Embryonic facial prominence (tissue), 1 donor: Measurements from ENCODE around the gene VSIG2.
"Not testable (repeated sequence)": the region's sequence is repeated elsewhere in the genome, so short reads cannot be mapped to it uniquely, and the experiment has no call there.

Source experiments
- DNase-seq: peaks from one replicate; pipeline ENCODE4 v3.0.0-alpha.2; 2016; ENCODE audit errors: extremely low spot score

The VSIG2 gene, protein sequence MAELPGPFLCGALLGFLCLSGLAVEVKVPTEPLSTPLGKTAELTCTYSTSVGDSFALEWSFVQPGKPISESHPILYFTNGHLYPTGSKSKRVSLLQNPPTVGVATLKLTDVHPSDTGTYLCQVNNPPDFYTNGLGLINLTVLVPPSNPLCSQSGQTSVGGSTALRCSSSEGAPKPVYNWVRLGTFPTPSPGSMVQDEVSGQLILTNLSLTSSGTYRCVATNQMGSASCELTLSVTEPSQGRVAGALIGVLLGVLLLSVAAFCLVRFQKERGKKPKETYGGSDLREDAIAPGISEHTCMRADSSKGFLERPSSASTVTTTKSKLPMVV

DNA sequence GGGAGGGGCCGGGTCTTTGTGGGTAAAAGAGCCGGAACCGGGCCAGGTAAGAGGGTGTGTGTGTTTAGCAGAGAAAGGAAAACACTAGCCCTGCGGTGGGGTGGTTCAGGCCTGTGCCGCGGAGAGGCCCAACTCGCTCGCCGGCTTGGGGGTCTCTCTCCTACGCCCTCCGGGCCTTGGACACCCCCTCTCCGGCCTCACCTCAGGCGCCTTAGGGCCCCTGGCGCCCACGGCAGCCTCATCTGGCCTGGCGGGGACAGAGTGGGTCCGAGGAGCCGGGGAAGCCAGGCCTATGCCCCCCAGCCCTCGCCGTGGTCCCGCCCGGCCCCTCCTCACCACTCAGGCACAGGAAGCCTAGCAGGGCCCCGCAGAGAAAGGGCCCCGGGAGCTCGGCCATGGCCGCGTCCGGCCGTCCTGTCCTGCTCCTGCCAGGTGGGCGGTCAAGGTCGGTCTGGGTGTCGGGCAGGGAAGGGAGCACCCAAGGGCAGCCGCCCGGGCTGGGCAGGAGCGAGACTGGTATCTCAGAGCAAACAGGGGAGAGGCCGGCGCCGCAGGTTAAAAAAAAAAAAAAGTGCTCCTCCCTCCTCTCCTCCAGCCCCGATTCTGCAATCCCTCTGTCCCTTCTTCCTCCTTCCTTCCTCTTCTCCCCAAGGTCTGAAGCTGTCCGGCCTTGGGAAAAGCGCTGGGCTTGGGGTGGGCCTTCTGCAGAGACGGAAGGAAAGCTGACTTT is at the start of gene VSIG2:
TSS of gene VSIG2 (minus strand) at position 515 of the 730 bp plus-strand sequence. CDS start at position 397, 118 bp downstream.
- DNase-seq, result no peak

DNA sequence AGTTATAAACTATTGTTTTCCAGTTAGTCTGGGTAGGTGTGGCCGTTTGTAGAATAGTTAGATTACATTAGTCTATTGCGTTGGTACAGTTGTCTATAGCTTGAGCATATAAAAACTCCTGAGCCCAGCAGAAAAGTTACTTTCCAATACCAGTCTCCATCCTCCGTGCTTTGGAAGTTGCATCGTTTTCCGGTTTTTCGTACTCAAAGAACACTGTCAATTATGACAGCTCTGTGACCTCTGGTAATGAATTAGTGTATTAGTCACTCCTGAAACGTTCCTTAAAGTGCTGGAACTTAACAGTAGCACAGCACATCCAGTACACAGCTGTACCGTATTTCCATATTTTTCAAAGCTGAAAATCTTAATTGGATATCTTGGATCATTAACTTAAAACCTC is 49.0 kb upstream of the VSIG2 start:
- DNase-seq, result no peak

DNA sequence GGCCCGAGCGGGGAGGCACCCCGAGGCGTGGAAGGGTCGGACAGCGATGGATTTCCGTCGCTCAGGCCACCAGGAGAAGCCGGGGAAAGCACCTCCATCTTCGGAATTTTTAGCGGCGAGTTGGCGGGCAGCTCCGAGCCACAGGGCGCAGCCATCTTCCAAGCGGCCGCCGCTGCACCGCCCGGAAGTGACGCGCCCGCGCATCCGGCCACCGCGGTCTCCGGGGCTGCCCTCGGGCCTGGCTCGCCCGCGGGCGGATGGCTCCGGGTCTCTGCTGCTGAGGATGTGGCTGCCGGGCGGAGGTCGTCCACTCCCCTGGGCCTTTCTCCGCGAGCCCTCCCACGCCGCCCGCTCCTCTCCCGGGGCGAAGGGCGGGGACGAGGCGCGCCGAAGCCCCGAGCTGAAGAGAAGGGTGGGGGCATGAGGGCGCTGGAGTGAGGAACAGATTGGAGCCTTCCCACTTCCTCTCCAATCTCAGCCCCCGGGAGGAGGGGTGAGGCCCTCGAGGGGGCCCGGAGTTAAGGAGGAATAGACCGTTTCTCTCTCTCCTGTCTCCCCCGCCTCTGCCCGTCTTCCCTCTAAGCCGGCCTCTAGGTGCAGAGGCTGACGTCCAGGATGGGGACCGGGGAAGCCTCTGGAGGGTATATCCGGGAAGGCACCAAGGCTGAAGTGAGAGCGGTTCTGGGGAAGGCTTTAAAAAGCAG is 48.3 kb upstream of the VSIG2 start, which contains the start of gene MSANTD2:
TSS of gene MSANTD2 (minus strand) at position 181 of the 704 bp plus-strand sequence. CDS start at position 155, 26 bp downstream.
- peak; percentile 87 for DNase-seq

DNA sequence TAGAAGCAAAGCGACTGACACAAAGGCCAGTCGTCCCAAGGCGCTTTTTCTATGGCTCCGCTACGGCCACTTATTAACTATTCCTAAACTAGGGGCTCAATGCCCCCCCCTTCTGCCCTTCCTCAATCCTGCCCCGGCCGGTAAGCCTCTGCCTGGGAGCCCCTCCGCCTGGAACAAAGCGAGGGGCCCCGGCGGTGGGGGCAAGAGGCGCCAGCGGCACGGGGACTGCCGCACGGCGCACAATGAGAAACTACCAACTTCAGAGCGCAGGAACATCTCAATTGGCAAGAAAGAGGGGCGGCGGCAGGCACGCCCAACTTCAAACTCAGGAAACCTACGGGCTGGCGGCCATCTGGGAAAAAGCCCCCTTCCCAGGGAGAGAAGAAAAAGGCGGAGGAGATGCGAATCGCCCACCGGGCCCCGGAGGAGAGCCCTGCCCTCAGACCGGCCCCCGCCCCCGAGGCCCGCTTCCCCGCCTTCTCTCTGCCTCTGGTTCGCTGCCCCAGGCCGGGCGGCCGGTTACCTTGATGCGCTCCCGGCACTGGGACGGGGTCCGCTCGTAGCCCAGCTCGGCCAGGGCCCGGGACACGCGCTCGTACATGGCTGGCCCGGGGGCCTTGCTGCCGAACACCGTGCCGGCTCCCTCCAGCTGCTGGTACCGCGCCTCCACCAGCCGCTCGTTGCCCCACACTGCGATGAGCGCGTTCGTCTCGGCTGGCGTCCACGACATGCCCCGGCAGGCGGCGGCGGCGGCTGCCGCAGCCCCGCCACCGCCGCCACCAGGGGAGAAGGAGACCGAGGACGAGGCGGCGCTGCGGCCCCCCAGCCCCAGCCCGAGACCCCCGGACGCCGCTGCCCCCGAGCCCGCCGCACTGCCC is 47.5 kb upstream of the VSIG2 start:
- peak; percentile 6 for DNase-seq

DNA sequence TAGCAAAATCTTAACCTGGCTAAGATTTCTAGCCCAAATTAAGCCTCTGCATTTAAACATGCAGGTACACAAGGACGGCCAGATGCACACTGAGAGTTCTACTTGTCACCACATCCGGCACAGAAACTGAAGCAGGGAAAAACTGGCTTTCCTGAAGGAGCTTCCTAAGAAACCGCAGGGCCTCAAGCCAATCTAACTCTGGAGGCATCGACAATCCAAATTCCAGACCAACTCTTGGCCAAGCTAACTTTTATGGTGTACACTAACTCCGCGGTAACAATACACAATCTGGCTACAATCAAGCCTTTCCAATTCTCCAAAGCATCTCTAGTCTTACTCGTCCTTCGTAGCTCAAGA is 46.9 kb upstream of the VSIG2 start:
- DNase-seq, result peak; percentile 9

DNA sequence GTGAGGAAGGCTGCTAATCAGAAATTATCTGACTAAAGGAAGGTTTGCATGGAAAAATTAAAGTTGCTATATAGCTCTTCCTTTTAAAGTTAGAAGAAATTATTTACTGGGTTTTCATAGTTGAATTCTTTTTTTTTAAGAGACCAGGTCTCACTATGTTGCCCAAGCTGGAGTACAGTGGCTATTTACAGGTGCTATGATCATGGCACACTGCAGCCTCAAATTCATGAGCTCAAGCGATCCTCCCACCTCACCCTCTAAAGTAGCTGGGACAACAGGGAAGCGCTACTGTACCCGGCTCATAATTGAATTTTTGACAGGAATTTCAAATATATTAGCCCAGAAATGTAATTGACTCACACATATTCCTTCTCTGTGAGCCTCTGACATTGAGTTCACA is 44.3 kb upstream of the VSIG2 start:
- no peak for DNase-seq

DNA sequence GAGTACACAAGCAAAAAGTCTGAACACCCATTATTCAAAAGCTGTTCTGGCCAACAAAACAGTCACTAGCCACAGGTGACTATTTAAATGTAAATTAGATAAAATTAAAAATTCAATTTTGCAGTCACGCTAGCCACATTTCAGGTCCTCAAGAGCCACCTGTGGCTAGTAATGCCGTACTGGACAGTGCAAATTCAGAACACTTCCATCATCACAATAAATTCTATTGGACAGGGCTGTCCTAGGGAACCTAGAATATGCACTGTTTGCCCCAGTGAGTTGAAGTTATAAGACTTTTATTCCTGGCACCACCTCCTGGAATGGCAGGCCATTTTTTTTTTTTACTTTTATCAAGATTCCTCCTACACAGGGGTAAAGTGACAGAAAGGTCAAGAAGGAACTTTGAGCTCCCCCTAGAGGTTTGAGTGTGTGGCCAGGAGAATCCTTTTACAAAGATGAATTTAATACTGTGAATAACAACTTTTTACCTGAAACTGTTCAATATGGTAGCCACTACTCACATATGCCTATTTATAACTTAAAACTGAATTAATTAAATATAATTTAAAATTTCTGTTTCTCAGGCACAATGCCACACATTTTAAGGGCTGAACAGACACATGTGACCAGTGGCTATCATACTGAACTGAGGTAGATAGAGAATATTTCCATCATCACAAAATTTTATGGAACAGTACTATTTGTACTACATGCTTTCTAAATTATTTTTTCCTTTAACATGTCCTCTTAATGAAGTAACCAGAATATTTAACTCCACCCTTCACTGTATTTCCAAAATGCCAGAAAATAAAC is 41.6 kb upstream of the VSIG2 start:
- DNase-seq, result no peak

DNA sequence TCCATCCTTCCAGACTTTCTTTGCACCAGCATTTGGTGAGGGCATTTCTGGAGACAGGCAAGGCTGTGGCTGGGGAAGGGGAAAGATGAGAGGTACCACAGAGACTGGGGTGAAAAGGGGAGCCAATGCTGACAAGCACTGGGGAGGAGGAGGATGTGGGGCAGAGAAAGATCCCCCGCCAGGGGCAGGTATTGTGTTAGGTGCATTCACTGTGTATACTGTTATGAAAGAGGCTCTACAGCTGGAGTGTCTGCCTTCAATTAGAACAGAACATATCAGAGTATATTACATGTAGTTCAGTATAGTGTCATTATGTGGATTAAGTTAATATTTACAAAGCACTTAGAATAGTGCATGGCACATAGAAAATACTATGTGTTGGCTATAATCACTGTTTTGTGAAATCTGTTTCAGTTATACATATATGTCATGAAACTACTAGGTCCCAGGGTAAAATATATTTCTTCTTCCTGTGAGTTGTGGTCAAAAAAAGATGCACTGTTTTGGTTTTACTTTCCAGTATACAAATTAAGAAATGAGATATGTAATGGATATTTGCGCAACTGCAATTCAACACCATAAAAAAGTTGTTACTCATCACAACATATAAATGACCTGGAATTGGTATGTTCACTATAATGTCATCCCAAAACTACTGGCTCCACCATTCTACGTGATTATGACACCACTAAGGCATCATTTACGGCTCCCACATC is 39.7 kb upstream of the VSIG2 start:
- no peak for DNase-seq

DNA sequence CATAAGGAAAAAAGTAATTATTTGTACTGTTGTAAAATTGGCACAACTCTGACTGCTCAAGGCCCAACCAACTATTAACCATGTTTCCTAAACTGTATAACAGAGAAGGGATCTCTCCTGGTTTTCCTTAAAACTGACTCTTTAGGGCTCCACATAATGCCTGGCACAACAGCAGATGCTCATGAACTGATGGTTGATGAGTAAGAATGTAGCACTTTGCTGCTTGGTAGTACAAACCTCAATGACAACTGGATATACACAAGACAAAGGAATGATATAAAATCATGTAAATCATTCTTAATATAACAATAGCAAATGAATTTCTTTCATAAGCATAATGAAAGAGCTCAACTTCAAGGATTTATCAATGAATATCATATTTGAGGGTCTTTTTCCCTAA is 36.5 kb upstream of the VSIG2 start:
- no peak for DNase-seq

DNA sequence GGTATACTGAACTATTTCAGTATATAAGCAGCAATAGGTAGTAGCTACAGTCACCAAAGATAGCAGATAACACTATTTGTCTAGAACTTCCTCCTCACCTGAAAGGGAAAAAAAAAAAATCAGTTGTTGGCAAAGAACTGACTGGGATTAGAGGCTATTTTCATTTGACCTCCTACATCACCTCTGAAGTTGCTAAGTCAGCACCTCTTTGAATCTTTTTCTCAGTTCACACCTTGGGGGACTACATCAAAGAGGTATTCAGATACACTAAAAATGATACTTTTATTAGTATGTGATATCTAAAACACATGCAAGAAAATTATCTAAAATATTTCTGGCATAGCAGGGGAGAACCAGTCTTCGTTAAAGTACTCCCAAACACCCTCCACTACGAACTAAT is 32.0 kb upstream of the VSIG2 start:
- no peak for DNase-seq

DNA sequence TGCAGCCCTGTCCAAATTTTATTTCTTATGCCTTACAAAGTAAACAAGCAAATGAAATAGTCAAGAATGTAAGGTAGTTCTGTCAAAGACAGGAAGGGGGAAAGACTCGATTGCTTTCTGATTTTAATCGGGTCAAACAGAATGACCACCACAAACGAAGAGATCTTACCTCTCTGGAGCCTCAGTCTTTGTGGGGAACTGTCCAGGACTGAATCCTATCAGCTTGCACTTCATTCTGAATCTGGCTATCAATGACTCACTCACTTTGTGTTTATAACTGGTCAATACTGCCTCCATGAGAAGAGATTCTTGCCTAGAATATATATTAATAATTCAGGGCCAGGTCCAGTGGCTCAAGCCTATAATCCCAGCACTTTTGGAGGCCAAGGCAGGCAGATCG is 30.9 kb upstream of the VSIG2 start:
- no peak for DNase-seq

DNA sequence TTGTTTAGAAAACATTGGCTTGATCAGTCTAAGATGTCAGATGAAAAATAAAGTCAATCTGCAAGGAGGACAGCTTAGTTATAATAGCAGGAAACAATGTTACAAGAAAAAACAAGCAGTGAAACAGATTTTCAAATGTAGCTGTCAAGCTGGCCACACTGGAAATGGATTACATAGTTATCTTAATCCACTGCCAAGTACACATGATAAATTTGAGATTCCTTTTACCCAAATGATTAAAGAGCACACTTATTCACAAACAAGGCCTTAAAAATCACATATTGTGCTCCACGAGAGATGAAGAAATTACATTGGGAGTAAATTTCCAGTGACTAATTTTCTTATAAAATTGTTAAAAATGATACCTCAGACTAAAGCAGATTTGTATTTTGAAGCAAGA is 27.5 kb upstream of the VSIG2 start:
- no peak for DNase-seq

DNA sequence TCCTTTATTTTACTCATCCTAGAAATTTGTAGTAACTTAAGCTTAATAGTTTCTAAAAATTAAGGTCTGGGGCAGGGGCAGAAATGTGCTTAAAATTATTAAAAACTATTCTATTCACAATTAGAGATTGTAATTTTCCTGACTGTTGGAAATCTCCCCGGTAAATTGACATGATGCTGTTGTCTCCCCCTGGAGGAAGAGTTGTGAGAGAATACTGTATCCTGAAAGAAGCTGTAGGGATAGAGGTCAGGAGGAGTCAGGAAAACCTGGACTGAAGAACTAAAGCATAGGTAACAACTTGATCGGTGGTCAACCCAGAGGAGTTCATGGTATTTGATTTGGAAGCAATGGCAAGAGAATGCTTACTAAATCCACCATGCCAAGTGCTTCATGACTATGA is 26.2 kb upstream of the VSIG2 start:
- no peak for DNase-seq

DNA sequence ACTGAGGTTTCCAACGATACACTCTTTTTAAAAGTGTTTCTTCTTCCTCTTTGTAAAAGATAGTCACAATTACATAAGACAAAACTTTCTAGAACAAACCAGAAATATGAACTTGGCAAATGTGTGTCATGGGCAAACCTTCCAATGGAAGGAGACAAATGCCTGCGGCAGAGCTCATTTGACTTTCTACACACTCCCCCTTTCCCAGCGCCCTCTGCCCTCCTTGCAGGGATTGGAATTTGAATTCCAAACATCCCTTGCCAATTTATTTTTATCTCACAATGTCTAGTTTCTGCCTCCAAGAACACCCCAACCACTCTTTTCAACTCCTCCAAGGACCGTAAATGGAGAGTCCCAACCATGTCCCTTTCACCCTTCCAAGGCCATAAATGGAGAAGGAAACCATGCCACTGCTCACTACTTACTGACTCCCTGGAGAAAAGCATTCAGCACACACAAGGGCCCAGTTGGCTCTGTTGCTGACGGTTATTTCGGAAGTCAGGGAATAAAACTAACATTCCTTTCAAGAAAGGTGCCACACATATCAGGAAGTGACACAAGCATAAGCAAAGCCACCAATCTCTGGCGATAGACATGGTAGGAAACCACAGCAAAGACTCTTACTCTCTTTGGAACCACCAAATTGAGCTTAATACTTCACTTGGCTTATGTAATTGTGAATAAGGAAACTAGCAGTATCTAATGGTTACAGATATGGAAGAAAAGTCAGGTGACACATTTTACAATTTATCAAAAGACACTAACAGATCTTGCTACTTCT is 25.0 kb upstream of the VSIG2 start:
- DNase-seq, result no peak

DNA sequence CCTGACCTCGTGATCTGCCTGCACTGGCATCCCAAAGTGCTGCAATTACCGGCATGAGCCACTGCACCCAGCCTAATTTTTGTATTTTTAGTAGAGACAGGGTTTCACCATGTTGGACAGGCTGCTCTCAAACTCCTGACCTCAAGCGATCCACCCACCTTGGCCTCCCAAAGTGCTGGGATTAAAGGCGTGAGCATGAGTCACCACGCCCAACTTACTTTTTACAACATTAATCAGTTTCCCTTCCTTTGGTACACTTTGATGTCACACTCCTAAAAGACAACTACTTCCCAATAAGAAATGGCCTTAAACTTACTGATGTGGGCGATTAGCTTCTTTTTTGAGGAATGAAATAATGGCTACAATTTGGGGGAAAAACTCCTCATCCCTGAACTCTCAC is 18.9 kb upstream of the VSIG2 start:
- not testable (repeated sequence) for DNase-seq

DNA sequence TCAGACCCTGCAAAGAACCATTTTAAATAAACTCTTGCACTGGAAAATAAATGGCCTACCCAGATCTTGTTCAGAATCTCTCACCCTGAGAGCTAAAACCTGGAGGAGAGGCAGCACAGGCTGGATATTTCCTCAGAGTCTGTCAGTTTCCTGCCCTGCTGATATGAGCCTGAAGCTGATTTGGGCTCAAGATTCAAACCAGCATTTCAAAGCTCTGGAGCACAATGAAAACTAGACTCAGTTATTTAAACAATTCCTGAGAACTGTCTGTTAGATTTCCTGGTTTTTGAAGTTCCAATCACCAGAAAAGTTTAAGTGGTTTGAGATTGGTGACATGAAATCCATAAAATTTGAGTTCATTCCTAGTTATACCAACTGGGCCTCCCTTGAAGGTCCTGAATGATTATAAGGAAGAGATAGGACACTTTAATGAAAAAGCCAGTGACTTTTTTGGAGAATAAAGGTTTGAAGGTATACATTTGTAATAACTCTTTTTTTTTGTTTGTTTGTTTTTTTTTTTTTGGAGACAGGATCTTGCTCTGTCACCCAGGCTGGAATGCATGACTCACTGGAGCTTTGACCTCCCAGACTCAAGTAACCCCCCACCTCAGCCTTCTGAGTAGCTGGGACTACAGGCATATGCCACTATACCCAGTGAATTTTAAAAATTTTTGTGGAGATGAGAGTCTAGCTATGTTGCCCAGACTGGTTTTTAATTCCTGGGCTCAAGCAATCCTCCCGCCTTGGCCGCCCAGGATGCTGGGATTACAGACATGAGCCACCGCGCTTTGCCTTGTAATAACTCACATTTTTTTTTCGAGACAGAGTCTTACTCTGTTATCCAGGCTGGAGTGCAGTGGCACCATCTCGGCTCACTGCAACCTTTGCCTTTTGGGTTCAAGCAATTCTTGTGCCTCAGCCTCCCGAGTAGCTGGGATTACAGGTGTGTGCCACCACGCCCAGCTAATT is 18.0 kb upstream of the VSIG2 start:
- no peak for DNase-seq

DNA sequence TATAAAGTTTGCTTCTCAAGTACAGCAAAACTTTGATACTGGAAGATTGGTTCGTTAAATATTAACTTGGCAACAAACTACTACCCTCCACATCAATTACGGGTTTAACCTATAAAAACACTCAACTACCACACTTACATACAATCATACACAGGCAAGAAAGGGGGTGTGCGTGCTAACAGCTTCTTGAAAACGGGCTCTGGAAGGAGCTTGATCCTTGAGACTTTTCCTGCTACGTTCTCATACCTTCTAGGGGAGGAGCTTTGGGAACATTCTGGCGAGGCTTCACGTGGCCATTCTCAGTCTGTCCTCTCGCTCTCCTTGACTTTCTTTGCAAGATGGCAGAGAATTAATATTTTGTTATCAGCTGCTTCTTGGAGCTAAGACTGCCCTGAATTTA is 16.9 kb upstream of the VSIG2 start:
- no peak for DNase-seq

DNA sequence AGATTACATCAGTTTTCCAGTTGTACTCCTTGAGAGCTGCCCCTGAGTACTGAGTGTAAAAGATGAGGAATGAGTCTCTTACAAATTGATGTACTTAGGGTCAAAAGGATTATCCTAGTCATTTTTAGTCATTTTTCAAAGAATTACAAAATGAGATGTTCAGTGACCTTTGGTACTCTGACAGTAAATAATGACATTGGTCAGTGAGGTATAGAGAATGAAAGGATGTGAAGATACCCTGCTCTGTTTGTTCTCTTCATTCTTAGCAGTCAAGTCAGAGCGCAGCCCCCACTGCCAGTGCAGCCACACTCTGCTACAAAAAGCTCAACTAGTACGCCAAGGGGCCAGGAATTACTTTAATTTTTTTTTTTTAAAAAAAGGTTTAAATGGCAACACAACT is 14.1 kb upstream of the VSIG2 start:
- no peak for DNase-seq
